Neural cell (in vitro differentiated cells): ENCODE results near the gene DTWD1. TPM values are rescaled to one million over a fixed set of nuclear protein-coding genes. Genes with fewer than 3 reads are reported as not detected.
"Not testable (repeated sequence)": the region's sequence is repeated elsewhere in the genome, so short reads cannot be mapped to it uniquely, and the experiment has no call there.

Source experiments
- H2AFZ ChIP-seq: fragments of 200-600, 300-800 bp; sonication (generic), shearing (Covaris generic); 2 replicates; pipeline ENCODE4 v1.6.0; 2014; ENCODE audit warnings: low read depth, mild to moderate bottlenecking, antibody characterized with exemption, low read length, moderate library complexity
- H3F3A ChIP-seq: fragments of 200-600 bp; shearing (Covaris generic); 2 replicates; pipeline ENCODE4 v1.6.1; 2016; ENCODE audit warnings: mild to moderate bottlenecking, moderate library complexity, mixed read lengths, antibody characterized with exemption, low read length; ENCODE audit not compliant: insufficient read depth, poor library complexity, severe bottlenecking
- H3K27ac ChIP-seq: fragments of 200-600, 300-800 bp; sonication (generic), shearing (Covaris generic); 2 replicates; pipeline ENCODE4 v1.5.1; 2014; ENCODE audit warnings: mild to moderate bottlenecking, low read length, moderate library complexity
- H3K27me3 ChIP-seq: fragments of 300-800, 200-600 bp; sonication (generic), shearing (Covaris generic); 2 replicates; pipeline ENCODE4 v1.6.0; 2014; ENCODE audit warnings: mild to moderate bottlenecking, low read depth, low read length, moderate library complexity; ENCODE audit not compliant: insufficient read depth
- H3K36me3 ChIP-seq: fragments of 300-800, 200-600 bp; sonication (generic), shearing (Covaris generic); 2 replicates; pipeline ENCODE4 v1.5.1; 2014; ENCODE audit warnings: mild to moderate bottlenecking, antibody characterized with exemption, low read length, moderate library complexity; ENCODE audit not compliant: insufficient read depth
- H3K4me2 ChIP-seq: fragments of 300-800, 200-600 bp; sonication (generic), shearing (Covaris generic); 2 replicates; pipeline ENCODE4 v1.6.0; 2014; ENCODE audit warnings: mild to moderate bottlenecking, low read length
- H3K4me3 ChIP-seq: fragments of 300-800, 200-600 bp; sonication (generic), shearing (Covaris generic); 2 replicates; pipeline ENCODE4 v1.5.1; 2014; ENCODE audit warnings: mild to moderate bottlenecking, low read length, moderate library complexity
- H3K79me2 ChIP-seq: fragments of 200-600 bp; shearing (Covaris generic); replicated peaks from 2 replicates; pipeline ENCODE4 v1.6.0; 2014; ENCODE audit warnings: mild to moderate bottlenecking, low read length, moderate library complexity; ENCODE audit not compliant: insufficient read depth
- H3K9ac ChIP-seq: fragments of 300-800, 200-600 bp; sonication (generic), shearing (Covaris generic); 2 replicates; pipeline ENCODE4 v1.6.1; 2016; ENCODE audit warnings: mild to moderate bottlenecking, low read length, mixed read lengths
- H3K9me2 ChIP-seq: fragments of 200-600 bp; shearing (Covaris generic); 2 replicates; pipeline ENCODE4 v1.6.1; 2016; ENCODE audit warnings: mild to moderate bottlenecking, low read length, mixed read lengths; ENCODE audit not compliant: insufficient read depth
- H3K9me3 ChIP-seq: fragments of 200-600, 300-800 bp; sonication (generic), shearing (Covaris generic); 2 replicates; pipeline ENCODE4 v1.6.1; 2016; ENCODE audit warnings: mild to moderate bottlenecking, mixed run types, low read length, moderate library complexity, mixed read lengths
- H4K20me1 ChIP-seq: fragments of 200-600 bp; shearing (Covaris generic); 2 replicates; pipeline ENCODE4 v1.6.1; 2016; ENCODE audit warnings: mild to moderate bottlenecking, mixed run types; ENCODE audit not compliant: insufficient read depth
- CTCF ChIP-seq: fragments of 450-650 bp; IDR thresholded peaks from 2 replicates; pipeline ENCODE4 v1.5.1; 2014; ENCODE audit warnings: antibody characterized with exemption, mild to moderate bottlenecking, moderate library complexity; ENCODE audit not compliant: poor library complexity, severe bottlenecking
- EP300 ChIP-seq: fragments of 450-650 bp; conservative IDR thresholded peaks from 2 replicates; pipeline ENCODE4 v1.6.1; 2014; ENCODE audit warnings: antibody characterized with exemption, mild to moderate bottlenecking, moderate library complexity; ENCODE audit not compliant: poor library complexity, severe bottlenecking
- EZH2 ChIP-seq: fragments of 200-600, 300-800 bp; shearing (Covaris generic), sonication (generic); IDR thresholded peaks from 2 replicates; pipeline ENCODE4 v1.6.1; 2014; ENCODE audit warnings: antibody characterized with exemption, low read length, borderline replicate concordance, mild to moderate bottlenecking; ENCODE audit not compliant: insufficient read depth, poor library complexity, severe bottlenecking
- MXI1 ChIP-seq: fragments of 450-650 bp; conservative IDR thresholded peaks from 2 replicates; pipeline ENCODE4 v1.6.1; 2014; ENCODE audit warnings: antibody characterized with exemption, mild to moderate bottlenecking; ENCODE audit not compliant: poor library complexity, severe bottlenecking
- POLR2AphosphoS5 ChIP-seq: IDR thresholded peaks from 2 replicates; pipeline ENCODE4 v1.6.1; 2012
- RAD21 ChIP-seq: fragments of 450-650 bp; conservative IDR thresholded peaks from 2 replicates; pipeline ENCODE4 v1.6.1; 2014; ENCODE audit warnings: antibody characterized with exemption, mild to moderate bottlenecking, moderate library complexity
- REST ChIP-seq: IDR thresholded peaks from 2 replicates; pipeline ENCODE4 v1.6.1; 2012; ENCODE audit warnings: borderline replicate concordance
- SMC3 ChIP-seq: fragments of 450-650 bp; conservative IDR thresholded peaks from 2 replicates; pipeline ENCODE4 v1.6.1; 2014; ENCODE audit warnings: antibody characterized with exemption, mild to moderate bottlenecking, moderate library complexity; ENCODE audit not compliant: poor library complexity
- TAF1 ChIP-seq: IDR thresholded peaks from 2 replicates; pipeline ENCODE4 v1.6.1; 2012; ENCODE audit warnings: low read depth
- polyA plus RNA-seq: library from polyadenylated mRNA; depleted of rRNA; stranded (reverse); fragments of >200 nt; gene quantifications from 2 replicates; pipeline ENCODE4 v1.2.3, GENCODE V29; 2014

The DTWD1 gene
- polyA plus RNA-seq, 1 donor from 2014 or later: 16.5 TPM

GRCh38 chr15:49606594-49606993 is 14.3 kb upstream of the DTWD1 start:
- Histone ChIP-seq H3K9ac (no peak overlapping the region), H2AFZ (no peak overlapping the region), H3F3A (no peaks in the 10 kb centered on the region), H3K36me3 (no peaks in the 10 kb centered on the region), H3K4me2 (no peak overlapping the region), H3K9me2 (no peaks in the 10 kb centered on the region), H3K79me2 (no peaks in the 10 kb centered on the region), H4K20me1 (no peaks in the 10 kb centered on the region), H3K27me3 (no peaks in the 10 kb centered on the region), H3K4me3 (no peak overlapping the region), H3K9me3 (peaks cover 6% of the 10 kb centered on the region), H3K27ac (no peak overlapping the region)
- TF ChIP-seq MXI1 (no peak), EZH2 (no peak), SMC3 (no peak), CTCF (no peak), TAF1 (no peak), POLR2AphosphoS5 (no peak)

GRCh38 chr15:49610157-49610918 is 10.5 kb upstream of the DTWD1 start:
- H3F3A ChIP-seq: no peaks in the 10 kb centered on the region
- TF ChIP-seq EP300 (no peak), CTCF (no peak), SMC3 (no peak), TAF1 (no peak), MXI1 (no peak), RAD21 (no peak), POLR2AphosphoS5 (no peak), EZH2 (no peak), REST (no peak)
- no peaks in the 10 kb centered on the region for H4K20me1 ChIP-seq
- H2AFZ ChIP-seq: no peak overlapping the region
- H3K9me2 ChIP-seq: no peaks in the 10 kb centered on the region
- H3K4me2 ChIP-seq: no peak overlapping the region
- no peak overlapping the region for H3K4me3 ChIP-seq
- no peak overlapping the region for H3K27ac ChIP-seq
- no peaks in the 10 kb centered on the region for H3K36me3 ChIP-seq
- no peak overlapping the region for H3K9ac ChIP-seq
- no peaks in the 10 kb centered on the region for H3K27me3 ChIP-seq
- H3K79me2 ChIP-seq: no peaks in the 10 kb centered on the region
- H3K9me3 ChIP-seq: peaks cover 2% of the 10 kb centered on the region

- not testable (repeated sequence) for H3K79me2 ChIP-seq, H3K4me2 ChIP-seq, H3K27me3 ChIP-seq, H3K27ac ChIP-seq, H3K9ac ChIP-seq, H3F3A ChIP-seq, H4K20me1 ChIP-seq, H3K9me2 ChIP-seq, H3K36me3 ChIP-seq, H2AFZ ChIP-seq, H3K4me3 ChIP-seq, H3K9me3 ChIP-seq
Observed at GRCh38 chr15:49612240-49612639, 8.6 kb upstream of the DTWD1 start.
